HL-60 (cell line): ENCODE measurements around the gene RAPGEF4.

Experiments used
- DNase-seq, 2 experiments: peaks; one replicate each; pipeline ENCODE4 v3.0.0-alpha.2; 2010 to 2020; ENCODE audit warnings: low read depth in 1 of 2, low spot score in 1 of 2
- H3K27ac ChIP-seq: fragments of 250-450 bp; sonication (Bioruptor Pico); replicated peaks from 2 replicates; pipeline ENCODE4 v1.5.1; 2020; ENCODE audit warnings: mild to moderate bottlenecking, moderate library complexity
- H3K27me3 ChIP-seq: fragments of 250-450 bp; sonication (Bioruptor Pico); 2 replicates; pipeline ENCODE4 v1.5.1; 2021; ENCODE audit warnings: mild to moderate bottlenecking, moderate library complexity; ENCODE audit not compliant: insufficient read depth, poor library complexity, severe bottlenecking
- H3K4me3 ChIP-seq: replicated peaks from 2 replicates; pipeline ENCODE4 v1.5.1; 2011; ENCODE audit warnings: mild to moderate bottlenecking, control low read depth, low read length; ENCODE audit not compliant: insufficient read depth
- CTCF ChIP-seq: IDR thresholded peaks from one replicate; pipeline ENCODE4 v1.5.1; 2011; ENCODE audit warnings: low read length, control low read depth, inconsistent platforms; ENCODE audit not compliant: insufficient read depth
- GABPA ChIP-seq: IDR thresholded peaks from 2 replicates; pipeline ENCODE4 v1.6.1; 2012; ENCODE audit warnings: low read depth
- POLR2AphosphoS5 ChIP-seq: IDR thresholded peaks from 2 replicates; pipeline ENCODE4 v1.6.1; 2012; ENCODE audit warnings: low read depth
- REST ChIP-seq: IDR thresholded peaks from 2 replicates; pipeline ENCODE4 v1.6.1; 2012; ENCODE audit warnings: low read depth; ENCODE audit not compliant: insufficient replicate concordance
- SPI1 ChIP-seq: IDR thresholded peaks from 2 replicates; pipeline ENCODE4 v1.6.1; 2012; ENCODE audit warnings: low read depth, mild to moderate bottlenecking, borderline replicate concordance

Gene RAPGEF4

GRCh38 chr2:173028141-173028540 lies 292.5 kb downstream of the RAPGEF4 start:
- H3K27me3 ChIP-seq = no peaks in the 10 kb centered on the region
- no peak overlapping the region for H3K4me3 ChIP-seq
- no peak overlapping the region for H3K27ac ChIP-seq
- no peak for TF ChIP-seq GABPA
- TF ChIP-seq POLR2AphosphoS5 = no peak
- TF ChIP-seq REST = no peak
- no peak for DNase-seq

GRCh38 chr2:173028671-173029070 lies 293.0 kb downstream of the RAPGEF4 start:
- Histone ChIP-seq H3K27ac (no peak overlapping the region), H3K4me3 (no peak overlapping the region), H3K27me3 (no peaks in the 10 kb centered on the region)
- no peak for TF ChIP-seq REST
- no peak for TF ChIP-seq GABPA
- TF ChIP-seq SPI1 = no peak
- TF ChIP-seq POLR2AphosphoS5 = no peak
- TF ChIP-seq CTCF = no peak
- no peak for DNase-seq

- TF ChIP-seq REST (no peak), SPI1 (no peak), GABPA (no peak), POLR2AphosphoS5 (no peak), CTCF (no peak)
- Histone ChIP-seq H3K4me3 (no peak overlapping the region), H3K27ac (no peak overlapping the region), H3K27me3 (no peaks in the 10 kb centered on the region)
- DNase-seq = no peak
These were observed 295.2 kb downstream of the RAPGEF4 start for GRCh38 chr2:173030561-173031490.
